Measurements from ENCODE around the gene CCNL2. TPM values are rescaled to one million over a fixed set of nuclear protein-coding genes. Genes with fewer than 3 reads are reported as not detected.

The CCNL2 gene
- total and polyA plus RNA-seq, 2 of the 13 experiments (the other 11 are each of a cell fraction or from before 2014, with no cell fraction given): 105 to 340 TPM

- no peak for TF ChIP-seq HOXD1 (CRISPR knock-in tag; IDR thresholded peaks at IDR 0.05)
- TF ChIP-seq NFYB (CRISPR knock-in tag; IDR thresholded peaks at IDR 0.05): no peak
- no peak for TF ChIP-seq ZNF749 (CRISPR knock-in tag; IDR thresholded peaks at IDR 0.05; ENCODE audit: borderline replicate concordance)
- TF ChIP-seq CENPX (CRISPR knock-in tag; IDR thresholded peaks at IDR 0.05): no peak
- TF ChIP-seq NFKBIZ (CRISPR knock-in tag; IDR thresholded peaks at IDR 0.05): peak; percentile 8; the same call in 1 of the 2 replicates
- peak; percentile 51; the same call in 1 of the 2 replicates for TF ChIP-seq NR2F6 (IDR thresholded peaks at IDR 0.05)
- TF ChIP-seq NR2F6 (CRISPR knock-in tag; IDR thresholded peaks at IDR 0.05): no peak; the same call in 1 of the 2 replicates
- peak; percentile 41; the same call in 1 of the 2 replicates for TF ChIP-seq SIN3A (IDR thresholded peaks at IDR 0.05; ENCODE audit: borderline replicate concordance, low read depth, low read length)
- TF ChIP-seq ZNF124 (CRISPR knock-in tag; IDR thresholded peaks at IDR 0.05): no peak; the same call in 1 of the 2 replicates
- no peak for TF ChIP-seq TEAD2 (CRISPR knock-in tag; IDR thresholded peaks at IDR 0.05)
- no peak for TF ChIP-seq ZNF839 (CRISPR knock-in tag; IDR thresholded peaks at IDR 0.05; ENCODE audit: borderline replicate concordance)
- TF ChIP-seq NR3C1 (CRISPR knock-in tag; IDR thresholded peaks at IDR 0.05): no peak
- no peak for TF ChIP-seq AHDC1 (CRISPR knock-in tag; IDR thresholded peaks at IDR 0.05; ENCODE audit: borderline replicate concordance)
- peak; percentile 84 for TF ChIP-seq ZNF687 (CRISPR knock-in tag; IDR thresholded peaks at IDR 0.05)
- peak; percentile 79 for TF ChIP-seq MAX (IDR thresholded peaks at IDR 0.05)
- TF ChIP-seq MAFK (conservative IDR thresholded peaks at IDR 0.05 in 1 of 2, IDR thresholded peaks at IDR 0.05 in 1 of 2; ENCODE audit: low read length in 2 of 2): no peak
- no peak for TF ChIP-seq TFDP2 (CRISPR knock-in tag; IDR thresholded peaks at IDR 0.05)
These were observed 40.5 kb downstream of the CCNL2 start, which contains the start of gene MXRA8 (continued) for GRCh38 chr1:1358433-1359271.
